H1 (cell line): ENCODE results near the gene SNCAIP.

ENCODE experiments used
- CBX8 ChIP-seq: fragments of 300-800, 300-1000 bp; sonication (generic); IDR thresholded peaks from 2 replicates; pipeline ENCODE4 v1.7.1; 2016; ENCODE audit warnings: low read depth, low read length, borderline replicate concordance
- CTCF ChIP-seq, 3 experiments: IDR thresholded peaks; 1 replicate in 2 of 3; 2 replicates in 1 of 3; pipeline versions ENCODE4 v1.5.1 to v1.6.1; 2011; ENCODE audit warnings: low read length in 3 of 3, mild to moderate bottlenecking in 3 of 3, inconsistent platforms in 2 of 3, low read depth in 1 of 3, moderate library complexity in 1 of 3; ENCODE audit not compliant: insufficient read depth in 1 of 3; ENCODE audit errors: control extremely low read depth in 1 of 3
- EZH2 ChIP-seq: fragments of 200-600 bp; sonication (generic); IDR thresholded peaks from 2 replicates; pipeline ENCODE4 v1.7.1; 2012; ENCODE audit warnings: low read depth, mild to moderate bottlenecking, moderate library complexity, low read length, inconsistent platforms; ENCODE audit not compliant: severe bottlenecking
- FOSL1 ChIP-seq: IDR thresholded peaks from 2 replicates; pipeline ENCODE4 v1.6.1; 2011; ENCODE audit warnings: mild to moderate bottlenecking, low read depth, low read length, moderate library complexity; ENCODE audit not compliant: insufficient read depth
- POLR2A ChIP-seq, 2 experiments: IDR thresholded peaks; 1 replicate in 1 of 2; 2 replicates in 1 of 2; pipeline ENCODE4 v1.6.1; 2011; ENCODE audit warnings: low read depth in 2 of 2, low read length in 2 of 2, mild to moderate bottlenecking in 2 of 2; ENCODE audit errors: control extremely low read depth in 1 of 2
- POLR2AphosphoS5 ChIP-seq: IDR thresholded peaks from 2 replicates; pipeline ENCODE4 v1.6.1; 2011; ENCODE audit warnings: low read depth, low read length
- RFX5 ChIP-seq: IDR thresholded peaks from 2 replicates; pipeline ENCODE4 v1.6.1; 2011; ENCODE audit warnings: low read depth, low read length, improper control_type of control experiment, borderline replicate concordance
- YY1 ChIP-seq: IDR thresholded peaks from 2 replicates; pipeline ENCODE4 v1.6.1; 2011; ENCODE audit warnings: low read depth, mild to moderate bottlenecking, low read length
- ZNF274 ChIP-seq: IDR thresholded peaks from 2 replicates; pipeline ENCODE4 v1.7.0; 2012; ENCODE audit warnings: low read length, borderline replicate concordance; ENCODE audit errors: extremely low read depth

- TF ChIP-seq POLR2A (IDR thresholded peaks at IDR 0.05; ENCODE audit: control extremely low read depth in 1 of 2, low read depth in 2 of 2, low read length in 2 of 2) (no peak), FOSL1 (no peak), EZH2 (no peak), YY1 (no peak), CTCF (IDR thresholded peaks at IDR 0.05; ENCODE audit: control extremely low read depth in 1 of 3, insufficient read depth in 1 of 3, low read depth in 1 of 3, low read length in 3 of 3) (no peak), CBX8 (no peak), POLR2AphosphoS5 (no peak), ZNF274 (no peak), RFX5 (no peak)
Observed at GRCh38 chr5:122424132-122424531, 112.1 kb downstream of the SNCAIP start.
